Skeletal muscle satellite cell (primary cell): ENCODE measurements around the gene MPIG6B.

Source experiments
- H3K27me3 ChIP-seq: 2 replicates; pipeline ENCODE4 v1.7.0; 2013; ENCODE audit warnings: low read length; ENCODE audit not compliant: control insufficient read depth, insufficient read depth
- H3K36me3 ChIP-seq: 2 replicates; pipeline ENCODE4 v1.7.0; 2013; ENCODE audit warnings: mild to moderate bottlenecking, control low read depth, low read length; ENCODE audit not compliant: insufficient read depth
- H3K4me1 ChIP-seq: 2 replicates; pipeline ENCODE4 v1.7.0; 2013; ENCODE audit warnings: low read length; ENCODE audit not compliant: control insufficient read depth, insufficient read depth
- H3K4me2 ChIP-seq: 2 replicates; pipeline ENCODE4 v1.7.0; 2013; ENCODE audit warnings: mild to moderate bottlenecking, low read length
- H3K4me3 ChIP-seq: 2 replicates; pipeline ENCODE4 v1.7.0; 2013; ENCODE audit warnings: low read length
- H3K9ac ChIP-seq: 2 replicates; pipeline ENCODE4 v1.7.0; 2013; ENCODE audit warnings: mild to moderate bottlenecking, low read depth, low read length, moderate library complexity
- H3K9me3 ChIP-seq: replicated peaks from 2 replicates; pipeline ENCODE4 v1.7.0; 2013; ENCODE audit warnings: mild to moderate bottlenecking, control low read depth, low read length

Gene MPIG6B

DNA sequence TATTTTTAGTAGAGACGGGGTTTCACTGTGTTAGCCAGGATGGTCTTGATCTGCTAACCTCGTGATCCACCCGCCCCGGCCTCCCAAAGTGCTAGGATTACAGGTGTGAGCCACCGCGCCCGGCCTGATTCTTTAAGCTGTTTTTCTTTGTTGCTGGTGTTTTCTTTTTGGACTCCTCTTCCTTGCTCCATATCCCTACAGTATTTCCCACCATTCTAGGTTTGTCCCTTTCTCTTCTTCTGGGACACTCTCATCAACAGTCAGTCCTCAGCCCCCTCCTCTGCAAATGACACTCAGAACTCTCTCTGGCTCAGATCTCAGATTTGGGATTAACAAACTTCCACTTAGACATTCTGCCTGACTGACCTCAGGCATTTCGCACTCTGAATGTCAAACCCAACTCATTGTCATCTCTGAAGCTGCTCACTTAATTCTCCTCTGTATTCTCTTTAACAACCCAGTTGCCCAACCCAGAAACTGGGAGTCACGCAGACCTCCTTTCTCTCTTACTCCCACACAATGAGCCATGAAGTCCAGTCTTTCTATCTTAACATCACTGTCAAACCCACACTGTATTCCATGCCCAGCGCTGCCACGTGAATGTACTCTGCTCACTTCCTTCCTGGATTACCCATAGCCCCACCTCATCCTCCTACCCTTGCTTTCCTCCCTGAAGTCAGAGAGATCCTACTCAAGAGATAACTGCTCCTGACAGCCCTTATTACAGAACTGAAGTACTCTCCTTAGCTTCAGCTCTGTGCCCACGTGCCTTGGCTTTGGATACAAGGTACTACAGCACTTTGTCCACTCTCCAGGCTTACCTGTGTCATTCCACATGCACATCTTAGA lies 2.6 kb downstream of the MPIG6B start:
- no peak overlapping the region for H3K4me3 ChIP-seq
- H3K9me3 ChIP-seq, result no peaks in the 10 kb centered on the region
- H3K9ac ChIP-seq, result no peak overlapping the region
- peaks cover 31% of the 10 kb centered on the region for H3K36me3 ChIP-seq
- H3K4me2 ChIP-seq, result no peak overlapping the region
- H3K4me1 ChIP-seq, result peaks cover 13% of the 10 kb centered on the region
- H3K27me3 ChIP-seq, result no peaks in the 10 kb centered on the region

- no peaks in the 10 kb centered on the region for H3K9me3 ChIP-seq
- H3K4me2 ChIP-seq, result no peak overlapping the region
- H3K27me3 ChIP-seq, result no peaks in the 10 kb centered on the region
- H3K4me1 ChIP-seq, result peaks cover 15% of the 10 kb centered on the region
- no peak overlapping the region for H3K9ac ChIP-seq
- H3K4me3 ChIP-seq, result no peak overlapping the region
- peaks cover 42% of the 10 kb centered on the region for H3K36me3 ChIP-seq
Measured at GRCh38 chr6:31727034-31727716, 4.0 kb downstream of the MPIG6B start.

DNA sequence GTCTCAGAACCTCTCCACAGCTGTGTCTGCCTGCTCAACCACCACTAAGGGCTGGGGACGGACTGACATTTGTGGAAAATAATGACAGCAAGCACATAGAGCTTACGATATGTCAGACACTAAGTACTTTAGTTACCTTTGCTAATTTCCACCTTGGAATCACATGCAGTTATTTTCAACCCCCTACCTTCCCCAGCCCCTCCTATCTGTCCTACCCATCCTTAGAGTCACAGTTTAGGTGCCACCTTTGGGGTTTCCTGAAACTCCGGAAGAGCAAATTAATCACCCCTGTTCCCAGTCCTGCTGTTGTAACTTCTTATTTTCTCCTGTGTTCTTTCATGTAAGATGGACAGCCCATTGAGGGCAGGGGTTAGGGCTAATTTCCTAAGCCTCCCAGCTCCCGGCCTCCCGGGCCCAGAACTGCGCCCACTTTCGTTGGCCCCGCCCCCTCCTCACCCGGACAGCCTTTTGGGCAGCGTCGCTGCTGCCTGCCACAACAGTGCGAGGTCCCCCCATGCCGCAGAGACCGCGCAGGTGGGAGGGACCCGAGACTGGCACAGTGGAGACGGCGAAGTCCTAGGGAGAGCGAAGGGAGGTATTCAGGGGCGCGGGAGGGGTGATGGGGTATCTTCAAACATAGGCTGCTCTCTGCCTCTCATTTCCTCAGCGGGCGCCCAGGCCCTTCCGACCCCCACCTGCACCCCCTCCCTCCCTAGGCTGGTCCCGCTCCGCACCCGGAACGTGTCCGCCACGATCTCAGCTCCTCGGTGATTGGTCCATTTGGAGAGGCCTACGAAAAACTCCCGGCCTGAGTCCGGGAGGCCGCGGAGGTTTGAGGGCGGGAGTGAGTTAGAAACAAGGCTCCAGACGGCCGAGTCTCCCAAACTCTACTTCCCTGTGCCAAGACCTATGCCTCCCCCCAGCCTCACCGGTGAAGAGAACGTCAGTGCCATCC lies 4.8 kb downstream of the MPIG6B start:
- Histone ChIP-seq H3K4me2 (peak overlapping the region; percentile 90), H3K4me1 (peaks cover 15% of the 10 kb centered on the region), H3K27me3 (no peaks in the 10 kb centered on the region), H3K9me3 (no peaks in the 10 kb centered on the region), H3K4me3 (peak overlapping the region; percentile 79), H3K36me3 (peaks cover 48% of the 10 kb centered on the region), H3K9ac (peak overlapping the region; percentile 89)

DNA sequence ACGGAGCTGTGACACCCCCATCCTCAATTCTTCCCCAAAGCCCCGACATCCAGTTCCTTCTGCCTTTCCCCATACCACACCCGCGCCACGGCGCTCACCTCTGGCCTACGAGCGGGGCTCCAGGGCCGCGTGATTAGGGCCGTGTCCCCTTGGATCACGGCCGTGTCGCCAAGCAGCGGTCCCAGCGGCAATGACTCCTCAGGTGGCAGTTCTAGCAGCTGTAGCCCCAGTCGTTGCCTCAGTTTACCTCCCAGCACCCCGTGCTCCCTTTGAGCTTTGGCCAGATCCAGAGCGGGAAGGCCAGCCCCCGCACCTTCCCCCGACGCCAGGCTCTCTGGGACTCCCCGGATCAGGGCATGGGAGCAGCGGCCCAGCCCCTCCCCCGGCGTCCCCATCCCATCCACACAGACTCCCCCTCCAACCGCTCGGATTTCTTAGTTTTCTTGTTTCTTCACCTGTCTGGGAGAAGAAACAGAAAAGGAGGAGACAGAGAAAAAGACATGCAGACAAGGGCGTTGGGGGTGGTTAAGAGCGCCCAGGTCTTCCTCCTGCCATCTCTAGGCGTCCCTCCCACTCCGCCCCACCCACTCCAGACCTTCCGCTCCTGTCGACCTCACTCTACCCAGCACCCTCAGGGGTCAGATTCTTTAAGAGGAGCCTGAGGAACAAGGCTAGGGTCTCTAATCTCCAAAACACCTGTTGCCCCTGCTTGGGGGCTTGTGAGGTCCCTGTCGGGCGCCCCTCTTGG lies 5.8 kb downstream of the MPIG6B start, which contains the start of gene DDAH2:
DDAH2 (minus strand) TSS at position 533 of the 748 bp plus-strand sequence; CDS start at position 395, 138 bp downstream.
- Histone ChIP-seq H3K4me3 (peak within 1 kb of the TSS; percentile 79), H3K36me3 (peaks cover 57% of the 10 kb centered on the region), H3K9ac (peak within 1 kb of the TSS; percentile 89), H3K4me1 (peaks cover 23% of the 10 kb centered on the region), H3K27me3 (no peaks in the 10 kb centered on the region), H3K9me3 (no peaks in the 10 kb centered on the region), H3K4me2 (peak within 1 kb of the TSS; percentile 90)

DNA sequence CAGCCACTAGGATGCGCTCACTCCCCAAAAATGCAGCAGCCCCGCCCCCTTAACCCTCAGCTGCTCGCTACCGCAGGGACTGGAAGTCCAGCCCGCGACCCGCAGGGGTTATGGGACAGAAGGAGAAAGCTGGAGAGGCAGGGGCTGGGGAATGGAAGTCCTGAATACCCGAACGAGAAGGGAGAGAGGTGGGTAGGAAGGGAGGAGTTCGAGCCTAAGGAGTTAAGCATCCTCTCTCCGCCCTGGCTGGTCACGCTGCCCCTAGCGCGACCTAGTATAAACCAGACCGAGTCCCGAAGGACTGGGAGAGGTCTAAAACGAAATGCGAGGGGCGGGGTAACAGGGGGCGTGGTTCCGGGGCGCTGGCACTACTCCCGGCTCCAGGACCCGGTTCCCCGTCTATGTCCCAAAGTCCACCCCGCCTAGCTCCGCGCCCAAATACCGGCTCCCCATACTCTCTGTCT lies 6.4 kb downstream of the MPIG6B start:
- H3K9ac ChIP-seq, result peak overlapping the region; percentile 89
- H3K4me1 ChIP-seq, result peaks cover 28% of the 10 kb centered on the region

DNA sequence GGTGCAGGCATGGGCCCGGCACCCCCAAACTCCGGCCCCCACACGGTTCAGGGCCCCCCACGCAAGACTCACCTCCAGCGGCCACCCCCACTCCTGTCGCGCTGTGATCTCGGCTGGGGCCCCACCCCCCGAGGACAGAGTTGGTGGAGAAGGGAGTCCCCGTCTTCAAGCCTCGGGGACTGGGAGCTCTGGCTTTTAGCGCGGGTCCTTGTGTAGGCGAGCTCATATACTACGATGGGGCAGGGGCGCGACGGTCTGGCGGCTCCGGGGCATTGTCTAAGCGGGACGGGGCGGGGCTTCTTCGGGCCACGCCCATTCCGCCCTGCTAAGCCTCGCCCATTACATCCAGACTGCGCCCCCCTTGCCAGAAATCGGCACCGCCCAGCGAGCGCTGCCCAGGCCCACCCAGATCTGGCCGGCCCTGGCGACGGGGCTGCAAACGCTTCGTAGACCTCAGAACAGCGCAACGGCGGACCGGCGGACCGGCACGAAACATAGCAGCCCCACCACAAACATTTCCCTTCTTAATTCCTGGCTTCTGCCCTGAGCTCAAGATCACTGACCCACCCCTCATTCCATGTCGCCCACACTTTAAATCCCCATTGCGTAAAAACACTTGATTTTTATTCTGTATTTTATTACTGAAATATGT lies 6.9 kb downstream of the MPIG6B start:
- peaks cover 28% of the 10 kb centered on the region for H3K4me1 ChIP-seq
- H3K36me3 ChIP-seq, result peaks cover 64% of the 10 kb centered on the region
- no peaks in the 10 kb centered on the region for H3K9me3 ChIP-seq
- peak overlapping the region; percentile 79 for H3K4me3 ChIP-seq
- H3K9ac ChIP-seq, result peak overlapping the region; percentile 89
- no peaks in the 10 kb centered on the region for H3K27me3 ChIP-seq
- H3K4me2 ChIP-seq, result peak overlapping the region; percentile 90

More for the DNA sequence above, 6.4 kb downstream of the MPIG6B start:
- H3K4me2 ChIP-seq, result peak overlapping the region; percentile 90
- peak overlapping the region; percentile 79 for H3K4me3 ChIP-seq
- H3K36me3 ChIP-seq, result peaks cover 63% of the 10 kb centered on the region
- no peaks in the 10 kb centered on the region for H3K27me3 ChIP-seq
- H3K9me3 ChIP-seq, result no peaks in the 10 kb centered on the region

- H3K4me1 ChIP-seq, result peaks cover 28% of the 10 kb centered on the region
Measured at GRCh38 chr6:31730631-31731086, 7.5 kb downstream of the MPIG6B start.

DNA sequence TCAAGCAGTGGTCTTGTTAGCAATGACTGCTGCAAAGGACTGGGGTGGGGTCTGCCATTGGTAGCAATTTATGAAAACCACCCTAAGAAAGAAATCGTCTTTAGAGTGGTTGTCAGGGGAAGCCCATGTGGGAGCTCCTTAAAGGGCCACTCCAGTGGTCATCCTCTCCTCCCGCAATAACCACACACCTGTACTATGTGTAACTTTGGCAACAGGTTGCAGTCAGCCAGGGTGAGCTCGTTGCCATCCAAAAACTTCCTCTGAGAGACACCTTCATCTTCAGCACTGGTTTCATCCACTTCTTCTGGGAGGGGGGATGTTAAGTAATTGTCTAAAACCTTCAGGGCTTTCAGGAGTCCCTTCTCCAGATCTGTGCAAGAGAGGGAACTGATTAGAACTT lies 8.9 kb downstream of the MPIG6B start:
- peaks cover 35% of the 10 kb centered on the region for H3K4me1 ChIP-seq
- H3K36me3 ChIP-seq, result peaks cover 49% of the 10 kb centered on the region
- H3K4me2 ChIP-seq, result no peak overlapping the region

More at GRCh38 chr6:31730631-31731086, 7.5 kb downstream of the MPIG6B start:
- H3K4me2 ChIP-seq, result peak overlapping the region; percentile 90
- H3K27me3 ChIP-seq, result no peaks in the 10 kb centered on the region
- H3K9me3 ChIP-seq, result no peaks in the 10 kb centered on the region
- H3K4me3 ChIP-seq, result peak overlapping the region; percentile 79
- H3K9ac ChIP-seq, result peak overlapping the region; percentile 89
- H3K36me3 ChIP-seq, result peaks cover 62% of the 10 kb centered on the region

GRCh38 chr6:31733734-31734133 lies 10.6 kb downstream of the MPIG6B start:
- Histone ChIP-seq H3K9ac (peak overlapping the region; percentile 96), H3K27me3 (no peaks in the 10 kb centered on the region), H3K9me3 (no peaks in the 10 kb centered on the region), H3K36me3 (peaks cover 38% of the 10 kb centered on the region), H3K4me1 (peaks cover 46% of the 10 kb centered on the region), H3K4me3 (peak overlapping the region; percentile 86), H3K4me2 (peak overlapping the region; percentile 92)

More for the DNA sequence above, 8.9 kb downstream of the MPIG6B start:
- Histone ChIP-seq H3K9me3 (no peaks in the 10 kb centered on the region), H3K4me3 (no peak overlapping the region), H3K27me3 (no peaks in the 10 kb centered on the region), H3K9ac (no peak overlapping the region)

- peaks cover 38% of the 10 kb centered on the region for H3K36me3 ChIP-seq
- H3K4me1 ChIP-seq, result peaks cover 48% of the 10 kb centered on the region
- peak overlapping the region; percentile 92 for H3K4me2 ChIP-seq
- no peaks in the 10 kb centered on the region for H3K9me3 ChIP-seq
- H3K4me3 ChIP-seq, result peak overlapping the region; percentile 86
- no peaks in the 10 kb centered on the region for H3K27me3 ChIP-seq
- H3K9ac ChIP-seq, result peak overlapping the region; percentile 96
Measured at GRCh38 chr6:31734247-31734820, 11.2 kb downstream of the MPIG6B start.
